ENCODE measurements around the gene CAMSAP1. TPM values are rescaled to one million over a fixed set of nuclear protein-coding genes. Genes with fewer than 3 reads are reported as not detected.

Gene CAMSAP1
- total RNA-seq, 4 donors from 2014 or later, result 15.6 to 61.2 (median 43.2) TPM

- Histone ChIP-seq H3K4me1 (no peaks in the 10 kb centered on the region), H3K27me3 (no peaks in the 10 kb centered on the region), H3K4me3 (no peak overlapping the region), H3K36me3 (no peaks in the 10 kb centered on the region), H3K27ac (no peak overlapping the region), H3K9me3 (no peaks in the 10 kb centered on the region)
- intact Hi-C loops (cut with DNase I; ENCODE audit: low total_unique reads), result no loop called here
- TF ChIP-seq POLR2A (IDR thresholded peaks at IDR 0.05) (no peak), CTCF (IDR thresholded peaks at IDR 0.05) (no peak)
- no peak for DNase-seq
Measured at GRCh38 chr9:135828656-135829055, 78.7 kb downstream of the CAMSAP1 start.

DNA sequence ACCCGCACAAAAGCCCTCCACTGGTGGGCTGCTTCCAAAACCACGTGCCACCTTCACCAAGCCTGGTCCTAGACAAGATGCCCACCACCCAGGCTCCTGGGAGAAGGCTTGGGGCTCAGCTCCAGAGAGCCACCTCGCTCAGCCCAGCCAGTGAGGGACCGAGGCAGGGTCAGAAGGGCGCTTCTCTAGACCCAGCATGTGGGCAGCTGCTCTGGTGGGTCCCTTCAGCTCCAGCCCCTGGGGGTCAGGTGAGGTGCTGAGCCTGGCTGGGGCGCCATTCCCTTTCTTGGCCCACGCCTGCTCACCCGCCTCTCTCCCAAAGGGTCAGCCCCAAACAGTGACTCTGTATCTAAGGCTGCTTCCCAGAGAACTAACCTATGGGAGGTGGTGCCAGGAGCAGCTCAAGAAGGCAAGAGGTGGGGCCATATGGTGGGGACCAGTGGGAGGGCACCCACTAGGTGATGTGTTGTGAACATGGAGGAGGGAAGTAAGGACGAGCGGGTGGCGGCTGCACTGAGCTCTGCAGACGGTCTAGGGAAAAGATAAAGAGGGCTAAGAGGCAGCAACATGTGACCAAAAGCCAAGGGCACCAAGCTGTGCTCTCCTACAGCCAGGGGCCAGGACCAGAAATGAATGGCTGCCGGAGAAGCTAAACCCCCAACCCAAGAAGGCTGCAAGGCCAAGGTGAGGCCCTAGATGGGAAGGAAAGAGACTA is 79.3 kb downstream of the CAMSAP1 start:
- Histone ChIP-seq H3K4me1 (no peaks in the 10 kb centered on the region), H3K4me3 (no peak overlapping the region), H3K9me3 (no peaks in the 10 kb centered on the region), H3K27me3 (no peaks in the 10 kb centered on the region), H3K27ac (no peak overlapping the region), H3K36me3 (no peaks in the 10 kb centered on the region)
- TF ChIP-seq POLR2A (IDR thresholded peaks at IDR 0.05) (no peak), CTCF (IDR thresholded peaks at IDR 0.05) (no peak)
- intact Hi-C loops (cut with DNase I; ENCODE audit: low total_unique reads), result no loop called here
- no peak for DNase-seq

- intact Hi-C loops (cut with DNase I; ENCODE audit: low total_unique reads), result no loop called here
- Histone ChIP-seq H3K27ac (no peak overlapping the region), H3K9me3 (no peaks in the 10 kb centered on the region), H3K4me3 (no peak overlapping the region), H3K4me1 (no peaks in the 10 kb centered on the region), H3K36me3 (no peaks in the 10 kb centered on the region), H3K27me3 (no peaks in the 10 kb centered on the region)
- TF ChIP-seq CTCF (IDR thresholded peaks at IDR 0.05) (no peak), POLR2A (IDR thresholded peaks at IDR 0.05) (no peak)
- no peak for DNase-seq
Measured at GRCh38 chr9:135827301-135827700, 80.0 kb downstream of the CAMSAP1 start.

- intact Hi-C loops (cut with DNase I; ENCODE audit: low total_unique reads), result no loop called here
- Histone ChIP-seq H3K27ac (no peak overlapping the region), H3K36me3 (no peaks in the 10 kb centered on the region), H3K4me1 (no peaks in the 10 kb centered on the region), H3K27me3 (no peaks in the 10 kb centered on the region), H3K9me3 (no peaks in the 10 kb centered on the region), H3K4me3 (no peak overlapping the region)
- DNase-seq, result no peak
- TF ChIP-seq POLR2A (IDR thresholded peaks at IDR 0.05), result no peak
- no peak for TF ChIP-seq CTCF (IDR thresholded peaks at IDR 0.05)
Measured at GRCh38 chr9:135826188-135826545, 81.2 kb downstream of the CAMSAP1 start.

- intact Hi-C loops (cut with DNase I; ENCODE audit: low total_unique reads), result no loop called here
- no peaks in the 10 kb centered on the region for H3K36me3 ChIP-seq
- no peak overlapping the region for H3K4me3 ChIP-seq
- no peaks in the 10 kb centered on the region for H3K27me3 ChIP-seq
- H3K9me3 ChIP-seq, result no peaks in the 10 kb centered on the region
- no peak for TF ChIP-seq CTCF (IDR thresholded peaks at IDR 0.05)
- no peak for TF ChIP-seq POLR2A (IDR thresholded peaks at IDR 0.05)
- H3K4me1 ChIP-seq, result no peaks in the 10 kb centered on the region
- DNase-seq, result no peak
- H3K27ac ChIP-seq, result no peak overlapping the region
Measured at GRCh38 chr9:135825435-135826187, 81.7 kb downstream of the CAMSAP1 start.
